ENCODE results near the gene PCDHA7. TPM values are rescaled to one million over a fixed set of nuclear protein-coding genes. Genes with fewer than 3 reads are reported as not detected.

PCDHA7 gene
- total RNA-seq, 1 donor from 2014 or later: 0.49 TPM

DNA sequence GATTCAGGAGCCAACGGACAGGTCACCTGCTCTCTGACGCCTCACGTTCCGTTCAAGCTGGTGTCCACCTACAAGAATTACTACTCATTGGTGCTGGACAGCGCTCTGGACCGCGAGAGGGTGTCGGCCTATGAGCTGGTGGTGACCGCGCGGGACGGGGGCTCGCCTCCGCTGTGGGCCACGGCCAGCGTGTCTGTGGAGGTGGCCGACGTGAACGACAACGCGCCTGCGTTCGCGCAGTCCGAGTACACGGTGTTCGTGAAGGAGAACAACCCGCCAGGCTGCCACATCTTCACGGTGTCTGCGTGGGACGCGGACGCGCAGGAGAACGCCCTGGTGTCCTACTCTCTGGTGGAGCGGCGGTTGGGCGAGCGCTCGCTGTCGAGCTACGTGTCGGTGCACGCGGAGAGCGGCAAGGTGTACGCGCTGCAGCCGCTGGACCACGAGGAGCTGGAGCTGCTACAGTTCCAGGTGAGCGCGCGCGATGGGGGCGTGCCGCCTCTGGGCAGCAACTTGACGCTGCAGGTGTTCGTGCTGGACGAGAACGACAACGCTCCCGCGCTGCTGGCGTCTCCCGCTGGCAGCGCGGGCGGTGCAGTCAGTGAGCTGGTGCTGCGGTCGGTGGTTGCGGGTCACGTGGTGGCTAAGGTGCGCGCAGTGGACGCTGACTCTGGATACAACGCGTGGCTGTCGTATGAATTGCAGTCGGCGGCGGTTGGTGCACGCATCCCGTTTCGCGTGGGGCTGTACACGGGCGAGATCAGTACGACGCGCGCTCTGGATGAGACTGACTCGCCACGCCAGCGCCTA is 23.3 kb downstream of the PCDHA7 start:
- H3K27me3 ChIP-seq: no peaks in the 10 kb centered on the region
- H3K4me1 ChIP-seq: no peaks in the 10 kb centered on the region
- no peak for TF ChIP-seq POLR2AphosphoS5 (IDR thresholded peaks at IDR 0.05; ENCODE audit: insufficient read depth in 1 of 2, low read depth in 1 of 2)
- no peak for TF ChIP-seq CTCF (IDR thresholded peaks at IDR 0.05)
- DNase-seq (ENCODE audit: extremely low spot score in 2 of 2): no peak
- no peak overlapping the region for H3K4me3 ChIP-seq
- H3K27ac ChIP-seq: no peak overlapping the region
- H3K9me3 ChIP-seq: no peaks in the 10 kb centered on the region
- no peaks in the 10 kb centered on the region for H3K36me3 ChIP-seq
- intact Hi-C loops (cut with DNase I): no loop called here

GRCh38 chr5:140857987-140858240 is 23.8 kb downstream of the PCDHA7 start:
- H3K4me1 ChIP-seq: no peaks in the 10 kb centered on the region
- H3K36me3 ChIP-seq: no peaks in the 10 kb centered on the region
- H3K4me3 ChIP-seq: no peak overlapping the region
- no peak for TF ChIP-seq POLR2A (IDR thresholded peaks at IDR 0.05)
- DNase-seq (ENCODE audit: extremely low spot score in 2 of 2): no peak
- no peaks in the 10 kb centered on the region for H3K27me3 ChIP-seq
- intact Hi-C loops (cut with DNase I): no loop called here
- H3K27ac ChIP-seq: no peak overlapping the region
- peaks cover 2% of the 10 kb centered on the region for H3K9me3 ChIP-seq

GRCh38 chr5:140862441-140863295 is 28.6 kb downstream of the PCDHA7 start:
- H3K4me3 ChIP-seq: no peak overlapping the region
- DNase-seq (ENCODE audit: extremely low spot score in 2 of 2): no peak
- peaks cover 6% of the 10 kb centered on the region for H3K9me3 ChIP-seq
- no peak overlapping the region for H3K27ac ChIP-seq
- no peak for TF ChIP-seq POLR2A (IDR thresholded peaks at IDR 0.05)
- TF ChIP-seq CTCF (IDR thresholded peaks at IDR 0.05): no peak
- intact Hi-C loops (cut with DNase I): no loop called here
- H3K4me1 ChIP-seq: no peaks in the 10 kb centered on the region
- no peaks in the 10 kb centered on the region for H3K27me3 ChIP-seq
- no peaks in the 10 kb centered on the region for H3K36me3 ChIP-seq

DNA sequence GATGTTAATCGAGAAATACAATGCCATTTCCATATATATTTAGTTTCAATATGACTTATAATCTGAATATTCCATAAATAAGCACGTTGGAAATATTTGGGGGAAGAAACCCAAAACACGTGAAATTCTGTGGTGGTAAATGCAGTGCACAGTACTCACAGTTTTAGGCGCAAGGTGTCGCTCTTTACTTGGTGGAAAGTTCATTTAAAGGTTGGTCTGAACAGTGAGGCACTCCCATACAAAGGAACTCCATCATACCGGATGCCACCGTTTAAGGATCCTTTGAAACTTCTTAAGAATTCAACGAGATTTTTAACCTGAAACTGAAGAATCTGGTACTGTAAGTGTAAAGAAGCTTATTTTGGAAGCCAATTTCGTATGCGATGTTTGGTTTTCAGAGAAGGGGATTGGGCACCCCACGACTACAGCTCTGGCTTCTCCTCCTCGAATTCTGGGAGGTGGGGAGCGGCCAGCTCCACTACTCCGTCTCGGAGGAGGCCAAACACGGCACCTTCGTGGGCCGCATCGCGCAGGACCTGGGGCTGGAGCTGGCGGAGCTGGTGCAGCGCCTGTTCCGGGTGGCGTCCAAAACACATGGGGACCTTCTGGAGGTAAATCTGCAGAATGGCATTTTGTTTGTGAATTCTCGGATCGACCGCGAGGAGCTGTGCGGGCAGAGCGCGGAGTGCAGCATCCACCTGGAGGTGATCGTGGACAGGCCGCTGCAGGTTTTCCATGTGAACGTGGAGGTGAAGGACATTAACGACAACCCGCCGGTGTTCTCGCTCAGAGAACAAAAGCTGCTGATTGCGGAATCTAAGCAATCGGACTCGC is 34.9 kb downstream of the PCDHA7 start, which contains the start of gene PCDHA11:
Gene PCDHA11, plus strand, starts transcription at position 237 of the 834 bp plus-strand sequence. Its CDS starts 147 bp downstream, at position 384.
- Histone ChIP-seq H3K27ac (no peak within 1 kb of the TSS), H3K9me3 (no peaks in the 10 kb centered on the region)

More for the DNA sequence above, 34.9 kb downstream of the PCDHA7 start, which contains the start of gene PCDHA11:
- intact Hi-C loops (cut with DNase I): no loop called here
- no peak for TF ChIP-seq POLR2AphosphoS5 (IDR thresholded peaks at IDR 0.05; ENCODE audit: insufficient read depth in 1 of 2, low read depth in 1 of 2)
- TF ChIP-seq CTCF (IDR thresholded peaks at IDR 0.05): no peak
- no peak for TF ChIP-seq POLR2A (IDR thresholded peaks at IDR 0.05)
- Histone ChIP-seq H3K36me3 (no peaks in the 10 kb centered on the region), H3K27me3 (no peaks in the 10 kb centered on the region), H3K4me1 (no peaks in the 10 kb centered on the region), H3K4me3 (no peak within 1 kb of the TSS)
- DNase-seq (ENCODE audit: extremely low spot score in 2 of 2): no peak
